T47D (cell line): ENCODE data around the gene NPBWR2.

ENCODE experiments used
- DNase-seq, 2 experiments: peaks; one replicate each; pipeline versions ENCODE4 v3.0.0 to v3.0.0-alpha.2; 2011 to 2012; ENCODE audit warnings: low read depth in 1 of 2, low spot score in 1 of 2
- JUND ChIP-seq: IDR thresholded peaks from 2 replicates; pipeline ENCODE4 v1.6.1; 2012; ENCODE audit warnings: low read depth
- in situ Hi-C: cut with HindIII; loops from 2 replicates; pipeline ENCODE4 v1.10.0; 2016; ENCODE audit warnings: low sequenced_read_pairs, low pct_unique_long_range_greater_than_20kb

The NPBWR2 gene

GRCh38 chr20:64065062-64065973, 42.0 kb downstream of the NPBWR2 start:
- DNase-seq = no peak
- TF ChIP-seq JUND = no peak
- in situ Hi-C loops = no loop called here

GRCh38 chr20:64064145-64064698, 43.1 kb downstream of the NPBWR2 start:
- TF ChIP-seq JUND = no peak
- no peak for DNase-seq
- in situ Hi-C loops = no loop called here

- TF ChIP-seq JUND = no peak
- in situ Hi-C loops = no loop called here
- no peak for DNase-seq
These were observed 43.8 kb downstream of the NPBWR2 start for GRCh38 chr20:64063389-64064144.

GRCh38 chr20:64062596-64063388, 44.6 kb downstream of the NPBWR2 start, which contains the start of gene TCEA2:
TSS of gene TCEA2 (plus strand) at chr20:64063198. CDS start at chr20:64063313, 115 bp downstream.
- peak; percentile 99 for DNase-seq
- TF ChIP-seq JUND = no peak
- in situ Hi-C loops = no loop called here

GRCh38 chr20:64062276-64062595, 45.1 kb downstream of the NPBWR2 start:
- DNase-seq = no peak
- no peak for TF ChIP-seq JUND
- in situ Hi-C loops = no loop called here

- in situ Hi-C loops = no loop called here
- TF ChIP-seq JUND = no peak
- DNase-seq = no peak
These were observed 48.8 kb downstream of the NPBWR2 start for GRCh38 chr20:64058536-64058935.

GRCh38 chr20:64057628-64058498, 49.5 kb downstream of the NPBWR2 start:
- peak; percentile 80 to 96 for DNase-seq
- TF ChIP-seq JUND = no peak

GRCh38 chr20:64056889-64057627, 50.3 kb downstream of the NPBWR2 start:
- TF ChIP-seq JUND = no peak
- in situ Hi-C loops = no loop called here

More at GRCh38 chr20:64057628-64058498, 49.5 kb downstream of the NPBWR2 start:
- in situ Hi-C loops = no loop called here

GRCh38 chr20:64056639-64056888, 50.8 kb downstream of the NPBWR2 start:
- in situ Hi-C loops = no loop called here

More at GRCh38 chr20:64056889-64057627, 50.3 kb downstream of the NPBWR2 start:
- no peak for DNase-seq

GRCh38 chr20:64055893-64056638, 51.3 kb downstream of the NPBWR2 start:
- in situ Hi-C loops = no loop called here
- TF ChIP-seq JUND = no peak
- DNase-seq = no peak

More at GRCh38 chr20:64056639-64056888, 50.8 kb downstream of the NPBWR2 start:
- DNase-seq = no peak
- TF ChIP-seq JUND = no peak
